HEK293 (cell line): ENCODE results near the gene PSMD8.

Experiments used
- CTCF ChIA-PET: fragments of 350-600 bp; formaldehyde crosslinking; extraction: SDS; loops from one replicate; lab custom pipeline; 2021; ENCODE audit warnings: antibody characterized with exemption; lab: Yijun Ruan, JAX
- POLR2A ChIA-PET: fragments of 300-600 bp; formaldehyde crosslinking; extraction: SDS; loops from one replicate; lab custom pipeline; 2020; ENCODE audit warnings: antibody characterized with exemption, inconsistent platforms; lab: Yijun Ruan, JAX
- H3K27ac ChIP-seq: fragments of 200-500 bp; sonication (Bioruptor generic); 2 replicates; pipeline ENCODE4 v1.5.1; 2014; ENCODE audit warnings: low read depth, low read length, control low read depth, inconsistent platforms; ENCODE audit errors: extremely low read depth
- H3K36me3 ChIP-seq, 2 experiments: fragments of 200-500 bp in 1 of 2; sonication (Bioruptor generic) in 1 of 2; 1 replicate in 1 of 2; 2 replicates in 1 of 2; pipeline ENCODE4 v1.5.1; 2014 to 2017; ENCODE audit warnings: inconsistent platforms in 2 of 2, low read length in 2 of 2; ENCODE audit not compliant: control insufficient read depth in 2 of 2, insufficient read depth in 1 of 2
- H3K4me1 ChIP-seq: fragments of 200-500 bp; sonication (Bioruptor generic); 2 replicates; pipeline ENCODE4 v1.5.1; 2014; ENCODE audit warnings: mild to moderate bottlenecking, low read length, inconsistent platforms; ENCODE audit not compliant: control insufficient read depth, insufficient read depth
- H3K4me3 ChIP-seq: 2 replicates; pipeline ENCODE4 v1.5.1; 2011; ENCODE audit warnings: low read depth, mild to moderate bottlenecking, control low read depth, low read length, moderate library complexity
- H3K9me3 ChIP-seq: fragments of 200-500 bp; sonication (Bioruptor generic); 2 replicates; pipeline ENCODE4 v1.5.1; 2014; ENCODE audit warnings: low read depth, low read length, inconsistent platforms; ENCODE audit not compliant: control insufficient read depth, insufficient read depth
- IKZF3 ChIP-seq: fragments of 450-650 bp; IDR thresholded peaks from 2 replicates; pipeline ENCODE4 v1.5.0; 2018; ENCODE audit warnings: missing biosample characterization, mild to moderate bottlenecking, missing genetic modification characterization, moderate library complexity
- KLF8 ChIP-seq: fragments of 450-650 bp; formaldehyde crosslinking; IDR thresholded peaks from 2 replicates; pipeline ENCODE4 v1.5.1; 2016; ENCODE audit warnings: missing biosample characterization, missing genetic modification characterization
- MEIS1 ChIP-seq: sonication (generic); formaldehyde crosslinking; IDR thresholded peaks from 2 replicates; pipeline ENCODE4 v1.8.1; 2022; ENCODE audit warnings: missing genetic modification reagents, mild to moderate bottlenecking, borderline replicate concordance
- PRDM10 ChIP-seq: fragments of 450-650 bp; formaldehyde crosslinking; IDR thresholded peaks from 2 replicates; pipeline ENCODE4 v1.5.1; 2016; ENCODE audit warnings: missing biosample characterization, missing genetic modification characterization
- PRDM4 ChIP-seq: fragments of 450-650 bp; formaldehyde crosslinking; IDR thresholded peaks from 2 replicates; pipeline ENCODE4 v1.5.1; 2017; ENCODE audit warnings: missing biosample characterization, missing genetic modification characterization
- REPIN1 ChIP-seq: fragments of 450-650 bp; formaldehyde crosslinking; IDR thresholded peaks from 2 replicates; pipeline ENCODE4 v1.5.1; 2017; ENCODE audit warnings: missing biosample characterization, missing genetic modification characterization, low read depth
- ZBTB17 ChIP-seq: fragments of 450-650 bp; formaldehyde crosslinking; IDR thresholded peaks from 2 replicates; pipeline ENCODE4 v1.5.1; 2016; ENCODE audit warnings: missing biosample characterization, missing genetic modification characterization
- ZFP69B ChIP-seq: fragments of 450-650 bp; formaldehyde crosslinking; IDR thresholded peaks from 2 replicates; pipeline ENCODE4 v1.5.1; 2016; ENCODE audit warnings: missing biosample characterization, missing genetic modification characterization
- ZIC2 ChIP-seq: fragments of 450-650 bp; formaldehyde crosslinking; IDR thresholded peaks from 2 replicates; pipeline ENCODE4 v1.5.1; 2016; ENCODE audit warnings: missing biosample characterization, missing genetic modification characterization
- ZNF133 ChIP-seq: fragments of 450-650 bp; formaldehyde crosslinking; IDR thresholded peaks from 2 replicates; pipeline ENCODE4 v1.5.1; 2016; ENCODE audit warnings: missing biosample characterization, missing genetic modification characterization
- ZNF155 ChIP-seq: fragments of 450-650 bp; formaldehyde crosslinking; IDR thresholded peaks from 2 replicates; pipeline ENCODE4 v1.5.1; 2016; ENCODE audit warnings: missing biosample characterization, missing genetic modification characterization
- ZNF174 ChIP-seq: fragments of 450-650 bp; formaldehyde crosslinking; IDR thresholded peaks from 2 replicates; pipeline ENCODE4 v1.5.0; 2017; ENCODE audit warnings: missing biosample characterization, mild to moderate bottlenecking, missing genetic modification characterization
- ZNF324 ChIP-seq: fragments of 450-650 bp; formaldehyde crosslinking; IDR thresholded peaks from 2 replicates; pipeline ENCODE4 v1.5.1; 2016; ENCODE audit warnings: missing biosample characterization, missing genetic modification characterization
- ZNF354C ChIP-seq: fragments of 450-650 bp; formaldehyde crosslinking; IDR thresholded peaks from 2 replicates; pipeline ENCODE4 v1.5.1; 2016; ENCODE audit warnings: missing biosample characterization, missing genetic modification characterization, low read depth, borderline replicate concordance
- ZNF416 ChIP-seq: fragments of 450-650 bp; formaldehyde crosslinking; IDR thresholded peaks from 2 replicates; pipeline ENCODE4 v1.5.1; 2016; ENCODE audit warnings: missing biosample characterization, missing genetic modification characterization
- ZNF530 ChIP-seq: fragments of 450-650 bp; formaldehyde crosslinking; IDR thresholded peaks from 2 replicates; pipeline ENCODE4 v1.5.1; 2016; ENCODE audit warnings: low read depth, missing biosample characterization, missing genetic modification characterization
- ZNF561 ChIP-seq: fragments of 450-650 bp; IDR thresholded peaks from 2 replicates; pipeline ENCODE4 v1.5.1; 2018; ENCODE audit warnings: missing biosample characterization, missing genetic modification characterization, borderline replicate concordance
- ZNF571 ChIP-seq: fragments of 450-650 bp; formaldehyde crosslinking; IDR thresholded peaks from 2 replicates; pipeline ENCODE4 v1.5.0; 2017; ENCODE audit warnings: missing biosample characterization, missing genetic modification characterization
- ZNF654 ChIP-seq: fragments of 450-650 bp; formaldehyde crosslinking; IDR thresholded peaks from 2 replicates; pipeline ENCODE4 v1.5.1; 2016; ENCODE audit warnings: low read depth, missing biosample characterization, missing genetic modification characterization
- ZNF707 ChIP-seq: fragments of 450-650 bp; formaldehyde crosslinking; IDR thresholded peaks from 2 replicates; pipeline ENCODE4 v1.5.1; 2016; ENCODE audit warnings: missing biosample characterization, missing genetic modification characterization
- ZSCAN5A ChIP-seq: fragments of 450-650 bp; formaldehyde crosslinking; IDR thresholded peaks from 2 replicates; pipeline ENCODE4 v1.5.1; 2016; ENCODE audit warnings: missing biosample characterization, missing genetic modification characterization

Gene PSMD8

GRCh38 chr19:38375748-38376147, 1.4 kb downstream of the PSMD8 start (continued):
- no peak for TF ChIP-seq ZSCAN5A (tag by site-specific recombination)
- TF ChIP-seq ZNF561 (tag by site-specific recombination), result 0 out of 2 replicates have a peak, but pooled peaks have one; percentile 7
- TF ChIP-seq ZBTB17 (tag by site-specific recombination), result no peak
- no peak; the same call in 1 of the 2 replicates for TF ChIP-seq PRDM10 (tag by site-specific recombination)
- no peak for TF ChIP-seq ZNF354C (tag by site-specific recombination)
- TF ChIP-seq ZNF654 (tag by site-specific recombination), result no peak
- no peak for TF ChIP-seq ZNF155 (tag by site-specific recombination)
- TF ChIP-seq IKZF3, result peak; percentile 18; the same call in 1 of the 2 replicates
- no peak for TF ChIP-seq ZIC2 (tag by site-specific recombination)
- TF ChIP-seq ZNF571 (tag by site-specific recombination), result no peak
- peak; percentile 99 for TF ChIP-seq ZFP69B (tag by site-specific recombination)
- no peak for TF ChIP-seq KLF8 (tag by site-specific recombination)
- TF ChIP-seq ZNF133 (tag by site-specific recombination), result no peak
- no peak for TF ChIP-seq ZNF324
- no peak for TF ChIP-seq ZNF707 (tag by site-specific recombination)
- no peak for TF ChIP-seq ZNF530 (tag by site-specific recombination)
- TF ChIP-seq REPIN1 (tag by site-specific recombination), result no peak
- TF ChIP-seq, all 188 proteins: peak for 10

- H3K27ac ChIP-seq, result no peak overlapping the region
- POLR2A ChIA-PET, result interaction anchor here (0.6 to 3.7 kb wide), 8 partner anchors 8 to 947 kb away, joined by 3 to 223 read pairs (median 4); partner anchors contain the start of genes EIF3K, GGN and SPRED3
- H3K9me3 ChIP-seq, result no peaks in the 10 kb centered on the region
- peaks cover 48 to 57% of the 10 kb centered on the region in 2 experiments for H3K36me3 ChIP-seq
- peaks cover 20% of the 10 kb centered on the region for H3K4me1 ChIP-seq
- CTCF ChIA-PET, result interaction anchor here (0.7 to 4.0 kb wide), 5 partner anchors 16 to 474 kb away, joined by 3 to 37 read pairs (median 8); partner anchors contain the start of gene FAM98C
- no peak for TF ChIP-seq ZNF155 (tag by site-specific recombination)
- no peak; the same call in 1 of the 2 replicates for TF ChIP-seq ZNF416 (tag by site-specific recombination)
- TF ChIP-seq MEIS1 (CRISPR knock-in tag), result no peak
- no peak for TF ChIP-seq PRDM4 (tag by site-specific recombination)
- TF ChIP-seq ZNF174 (tag by site-specific recombination), result no peak
- no peak for TF ChIP-seq ZIC2 (tag by site-specific recombination)
- no peak overlapping the region for H3K4me3 ChIP-seq
Observed at GRCh38 chr19:38376576-38376975, 2.2 kb downstream of the PSMD8 start.
